Liver (tissue), 9 donors: ENCODE results near the gene ABLIM3. TPM values are rescaled to one million over a fixed set of nuclear protein-coding genes. Genes with fewer than 3 reads are reported as not detected.

Source experiments
- DNase-seq: peaks from one replicate; pipeline ENCODE4 v3.0.0-alpha.2; 2017; ENCODE audit warnings: low spot score
- H3K27ac ChIP-seq, 2 donors: one replicate each; pipeline ENCODE4 v1.7.0; 2013; ENCODE audit warnings: inconsistent platforms in 2 of 2, low read length in 2 of 2, control low read depth in 1 of 2, low read depth in 1 of 2, mild to moderate bottlenecking in 1 of 2
- H3K27me3 ChIP-seq, 4 donors: one replicate each; pipeline versions ENCODE4 v1.6.1 to v1.7.0; 2013; ENCODE audit warnings: low read length in 3 of 4, inconsistent platforms in 1 of 4, mild to moderate bottlenecking in 1 of 4, moderate library complexity in 1 of 4; ENCODE audit not compliant: control insufficient read depth in 4 of 4, insufficient read depth in 4 of 4
- H3K36me3 ChIP-seq, 4 donors: one replicate each; pipeline versions ENCODE4 v1.6.1 to v1.7.0; 2013; ENCODE audit warnings: low read length in 3 of 4, mild to moderate bottlenecking in 3 of 4, low read depth in 1 of 4, moderate library complexity in 1 of 4; ENCODE audit not compliant: control insufficient read depth in 4 of 4, insufficient read depth in 3 of 4
- H3K4me1 ChIP-seq, 4 donors: one replicate each; pipeline versions ENCODE4 v1.6.1 to v1.7.0; 2013; ENCODE audit warnings: low read length in 3 of 4, mild to moderate bottlenecking in 3 of 4, moderate library complexity in 1 of 4; ENCODE audit not compliant: control insufficient read depth in 4 of 4, insufficient read depth in 4 of 4
- H3K4me3 ChIP-seq, 3 donors: one replicate each; pipeline versions ENCODE4 v1.6.1 to v1.7.0; 2013; ENCODE audit warnings: low read length in 3 of 3, control low read depth in 1 of 3, low read depth in 1 of 3, mild to moderate bottlenecking in 1 of 3
- H3K9ac ChIP-seq, 2 donors: one replicate each; pipeline ENCODE4 v1.7.0; 2013; ENCODE audit warnings: low read length in 2 of 2, mild to moderate bottlenecking in 2 of 2, moderate library complexity in 2 of 2, control low read depth in 1 of 2, low read depth in 1 of 2
- H3K9me3 ChIP-seq, 4 donors: one replicate each; pipeline versions ENCODE4 v1.6.1 to v1.7.0; 2013; ENCODE audit warnings: low read length in 3 of 4; ENCODE audit not compliant: control insufficient read depth in 4 of 4
- ATF3 ChIP-seq: IDR thresholded peaks from 2 replicates; pipeline ENCODE4 v1.6.1; 2016; ENCODE audit warnings: antibody characterized with exemption
- CTCF ChIP-seq: fragments of 150-350 bp; IDR thresholded peaks from 2 replicates; pipeline ENCODE4 v1.5.1; 2017; ENCODE audit warnings: improper control_type of control experiment, low read depth, low read length; ENCODE audit not compliant: missing input control
- EGR1 ChIP-seq, 2 donors: IDR thresholded peaks; 2 replicates each; pipeline ENCODE4 v1.6.1; 2016 to 2018; ENCODE audit warnings: antibody characterized with exemption in 2 of 2, low read depth in 2 of 2
- FOXA1 ChIP-seq: IDR thresholded peaks from 2 replicates; pipeline ENCODE4 v1.6.1; 2016; ENCODE audit warnings: antibody characterized with exemption
- FOXA2 ChIP-seq: IDR thresholded peaks from 2 replicates; pipeline ENCODE4 v1.6.1; 2016; ENCODE audit warnings: antibody characterized with exemption
- GABPA ChIP-seq, 2 donors: IDR thresholded peaks in 1 of 2; conservative IDR thresholded peaks in 1 of 2; 2 replicates each; pipeline ENCODE4 v1.6.1; 2016; ENCODE audit warnings: antibody characterized with exemption in 2 of 2, mild to moderate bottlenecking in 1 of 2, moderate library complexity in 1 of 2
- HNF4A ChIP-seq, 2 donors: conservative IDR thresholded peaks; 2 replicates each; pipeline ENCODE4 v1.6.1; 2016; ENCODE audit warnings: antibody characterized with exemption in 2 of 2, mild to moderate bottlenecking in 2 of 2
- HNF4G ChIP-seq: IDR thresholded peaks from 2 replicates; pipeline ENCODE4 v1.6.1; 2016; ENCODE audit warnings: antibody characterized with exemption
- JUND ChIP-seq, 2 donors: IDR thresholded peaks; 2 replicates each; pipeline ENCODE4 v1.6.1; 2016; ENCODE audit warnings: antibody characterized with exemption in 2 of 2
- MAX ChIP-seq: IDR thresholded peaks from 2 replicates; pipeline ENCODE4 v1.6.1; 2016; ENCODE audit warnings: antibody characterized with exemption
- NR2F2 ChIP-seq: IDR thresholded peaks from 2 replicates; pipeline ENCODE4 v1.6.1; 2016; ENCODE audit warnings: antibody characterized with exemption
- RAD21 ChIP-seq, 2 donors: IDR thresholded peaks; 2 replicates each; pipeline ENCODE4 v1.6.1; 2016; ENCODE audit warnings: antibody characterized with exemption in 2 of 2, mild to moderate bottlenecking in 2 of 2
- RXRA ChIP-seq, 2 donors: IDR thresholded peaks; 2 replicates each; pipeline ENCODE4 v1.6.1; 2017 to 2018; ENCODE audit warnings: antibody characterized with exemption in 2 of 2, mild to moderate bottlenecking in 1 of 2
- SP1 ChIP-seq: IDR thresholded peaks from 2 replicates; pipeline ENCODE4 v1.6.1; 2018; ENCODE audit warnings: antibody characterized with exemption, mild to moderate bottlenecking
- TAF1 ChIP-seq: conservative IDR thresholded peaks from 2 replicates; pipeline ENCODE4 v1.6.1; 2016; ENCODE audit warnings: antibody characterized with exemption, mild to moderate bottlenecking
- YY1 ChIP-seq: IDR thresholded peaks from 2 replicates; pipeline ENCODE4 v1.6.1; 2016; ENCODE audit warnings: antibody characterized with exemption, mild to moderate bottlenecking
- WGBS: extraction: QIAGEN DNeasy Blood & Tissue Kit; methylation state at CpG from one replicate; pipeline ENCODE4 v1.1.7; 2013; 5-methylcytosine and 5-hydroxymethylcytosine counted together
- polyA plus RNA-seq, 2 donors: library from polyadenylated mRNA; stranded (reverse) in 1 of 2; unstranded in 1 of 2; fragments of 200-250 nt in 1 of 2; fragments of >200 nt in 1 of 2; fragmentation: Nextera tagmentation in 1 of 2; extraction: Ambion mirVana in 1 of 2; gene quantifications; one replicate each; pipeline versions ENCODE4 v1.2.1 to v1.2.3, GENCODE V29; 2013 to 2015
- total RNA-seq, 2 donors: library from RNA; depleted of rRNA; stranded (reverse); fragments of >200 nt; gene quantifications; one replicate each; pipeline ENCODE4 v1.2.3, GENCODE V29; 2014
- TF ChIP-seq, protein P1 (sequence below): IDR thresholded peaks from 2 replicates; pipeline ENCODE4 v1.6.1; 2016; ENCODE audit warnings: antibody characterized with exemption
- TF ChIP-seq, protein P2 (sequence below): IDR thresholded peaks from 2 replicates; pipeline ENCODE4 v1.6.1; 2016; ENCODE audit warnings: antibody characterized with exemption, mild to moderate bottlenecking
- donor health status: healthy.
- donor health status: healthy.
- donor health status: healthy.
- donor health status: healthy.
- donor health status: healthy.

The ABLIM3 gene
- total and polyA plus RNA-seq, 4 donors = 6.8 to 131 (median 43.1) TPM

- Histone ChIP-seq H3K9ac (no peak overlapping the region), H3K27ac (no peak overlapping the region), H3K4me3 (no peak overlapping the region), H3K4me1 (peaks cover 0 to 3% (median under 1%) of the 10 kb centered on the region in 4 donors), H3K36me3 (peaks cover 8 to 81% (median 52%) of the 10 kb centered on the region in 4 donors), H3K9me3 (no peaks in the 10 kb centered on the region), H3K27me3 (no peaks in the 10 kb centered on the region)
- no peak for DNase-seq
- TF ChIP-seq SP1 (no peak), RAD21 (IDR thresholded peaks at IDR 0.05) (no peak), RXRA (IDR thresholded peaks at IDR 0.05) (no peak), JUND (IDR thresholded peaks at IDR 0.05) (no peak), CTCF (no peak), YY1 (no peak), EGR1 (IDR thresholded peaks at IDR 0.05; ENCODE audit: low read depth in 2 of 2) (no peak), TAF1 (no peak), ATF3 (no peak), MAX (no peak), FOXA1 (no peak), HNF4A (conservative IDR thresholded peaks at IDR 0.05) (no peak), HNF4G (no peak), NR2F2 (no peak), FOXA2 (no peak), GABPA (IDR thresholded peaks at IDR 0.05 in 1 of 2, conservative IDR thresholded peaks at IDR 0.05 in 1 of 2) (no peak)
- TF ChIP-seq, protein P1, sequence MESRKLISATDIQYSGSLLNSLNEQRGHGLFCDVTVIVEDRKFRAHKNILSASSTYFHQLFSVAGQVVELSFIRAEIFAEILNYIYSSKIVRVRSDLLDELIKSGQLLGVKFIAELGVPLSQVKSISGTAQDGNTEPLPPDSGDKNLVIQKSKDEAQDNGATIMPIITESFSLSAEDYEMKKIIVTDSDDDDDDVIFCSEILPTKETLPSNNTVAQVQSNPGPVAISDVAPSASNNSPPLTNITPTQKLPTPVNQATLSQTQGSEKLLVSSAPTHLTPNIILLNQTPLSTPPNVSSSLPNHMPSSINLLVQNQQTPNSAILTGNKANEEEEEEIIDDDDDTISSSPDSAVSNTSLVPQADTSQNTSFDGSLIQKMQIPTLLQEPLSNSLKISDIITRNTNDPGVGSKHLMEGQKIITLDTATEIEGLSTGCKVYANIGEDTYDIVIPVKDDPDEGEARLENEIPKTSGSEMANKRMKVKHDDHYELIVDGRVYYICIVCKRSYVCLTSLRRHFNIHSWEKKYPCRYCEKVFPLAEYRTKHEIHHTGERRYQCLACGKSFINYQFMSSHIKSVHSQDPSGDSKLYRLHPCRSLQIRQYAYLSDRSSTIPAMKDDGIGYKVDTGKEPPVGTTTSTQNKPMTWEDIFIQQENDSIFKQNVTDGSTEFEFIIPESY = no peak
- TF ChIP-seq, protein P2, sequence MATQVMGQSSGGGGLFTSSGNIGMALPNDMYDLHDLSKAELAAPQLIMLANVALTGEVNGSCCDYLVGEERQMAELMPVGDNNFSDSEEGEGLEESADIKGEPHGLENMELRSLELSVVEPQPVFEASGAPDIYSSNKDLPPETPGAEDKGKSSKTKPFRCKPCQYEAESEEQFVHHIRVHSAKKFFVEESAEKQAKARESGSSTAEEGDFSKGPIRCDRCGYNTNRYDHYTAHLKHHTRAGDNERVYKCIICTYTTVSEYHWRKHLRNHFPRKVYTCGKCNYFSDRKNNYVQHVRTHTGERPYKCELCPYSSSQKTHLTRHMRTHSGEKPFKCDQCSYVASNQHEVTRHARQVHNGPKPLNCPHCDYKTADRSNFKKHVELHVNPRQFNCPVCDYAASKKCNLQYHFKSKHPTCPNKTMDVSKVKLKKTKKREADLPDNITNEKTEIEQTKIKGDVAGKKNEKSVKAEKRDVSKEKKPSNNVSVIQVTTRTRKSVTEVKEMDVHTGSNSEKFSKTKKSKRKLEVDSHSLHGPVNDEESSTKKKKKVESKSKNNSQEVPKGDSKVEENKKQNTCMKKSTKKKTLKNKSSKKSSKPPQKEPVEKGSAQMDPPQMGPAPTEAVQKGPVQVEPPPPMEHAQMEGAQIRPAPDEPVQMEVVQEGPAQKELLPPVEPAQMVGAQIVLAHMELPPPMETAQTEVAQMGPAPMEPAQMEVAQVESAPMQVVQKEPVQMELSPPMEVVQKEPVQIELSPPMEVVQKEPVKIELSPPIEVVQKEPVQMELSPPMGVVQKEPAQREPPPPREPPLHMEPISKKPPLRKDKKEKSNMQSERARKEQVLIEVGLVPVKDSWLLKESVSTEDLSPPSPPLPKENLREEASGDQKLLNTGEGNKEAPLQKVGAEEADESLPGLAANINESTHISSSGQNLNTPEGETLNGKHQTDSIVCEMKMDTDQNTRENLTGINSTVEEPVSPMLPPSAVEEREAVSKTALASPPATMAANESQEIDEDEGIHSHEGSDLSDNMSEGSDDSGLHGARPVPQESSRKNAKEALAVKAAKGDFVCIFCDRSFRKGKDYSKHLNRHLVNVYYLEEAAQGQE = no peak
- WGBS = 93% methylated on average over 4 of the region's 4 CpGs
Measured at GRCh38 chr5:149210968-149211490, 69.7 kb downstream of the ABLIM3 start.
